Activated naive CD8-positive, alpha-beta T cell (primary cell): ENCODE measurements around the gene DHRS1.

Source experiments
- H3K27ac Mint-ChIP-seq: one replicate; pipeline ENCODE4 v1.8.0; 2021; ENCODE audit warnings: mixed read lengths
- H3K27me3 Mint-ChIP-seq: one replicate; pipeline ENCODE4 v1.8.0; 2021; ENCODE audit warnings: mixed read lengths
- H3K36me3 Mint-ChIP-seq: one replicate; pipeline ENCODE4 v1.8.0; 2021; ENCODE audit warnings: mixed read lengths
- H3K4me1 Mint-ChIP-seq: one replicate; pipeline ENCODE4 v1.8.0; 2021; ENCODE audit warnings: low read depth, mixed read lengths
- H3K4me3 Mint-ChIP-seq: one replicate; pipeline ENCODE4 v1.8.0; 2021; ENCODE audit warnings: mild to moderate bottlenecking, mixed read lengths
- H3K9me3 Mint-ChIP-seq: one replicate; pipeline ENCODE4 v1.8.0; 2021; ENCODE audit warnings: low read depth, mixed read lengths

Gene DHRS1

DNA sequence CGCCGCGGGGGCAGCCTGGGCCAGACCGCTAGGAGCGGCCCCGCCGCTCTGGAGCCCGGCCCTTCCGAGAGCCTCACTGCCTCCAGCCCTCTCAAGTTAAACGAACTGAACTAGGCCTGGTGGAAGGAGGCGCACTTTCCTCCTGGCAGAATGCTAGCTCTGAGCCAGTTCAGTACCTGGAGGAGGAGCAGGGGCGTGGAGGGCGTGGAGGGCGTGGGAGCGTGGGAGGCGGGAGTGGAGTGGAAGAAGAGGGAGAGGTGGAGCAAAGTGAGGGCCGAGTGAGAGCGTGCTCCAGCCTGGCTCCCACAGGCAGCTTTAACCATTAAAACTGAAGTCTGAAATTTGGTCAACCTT, 17.0 kb upstream of the DHRS1 start:
- Mint-ChIP-seq H3K4me1 (peaks cover 47% of the 10 kb centered on the region), H3K36me3 (no peaks in the 10 kb centered on the region)

DNA sequence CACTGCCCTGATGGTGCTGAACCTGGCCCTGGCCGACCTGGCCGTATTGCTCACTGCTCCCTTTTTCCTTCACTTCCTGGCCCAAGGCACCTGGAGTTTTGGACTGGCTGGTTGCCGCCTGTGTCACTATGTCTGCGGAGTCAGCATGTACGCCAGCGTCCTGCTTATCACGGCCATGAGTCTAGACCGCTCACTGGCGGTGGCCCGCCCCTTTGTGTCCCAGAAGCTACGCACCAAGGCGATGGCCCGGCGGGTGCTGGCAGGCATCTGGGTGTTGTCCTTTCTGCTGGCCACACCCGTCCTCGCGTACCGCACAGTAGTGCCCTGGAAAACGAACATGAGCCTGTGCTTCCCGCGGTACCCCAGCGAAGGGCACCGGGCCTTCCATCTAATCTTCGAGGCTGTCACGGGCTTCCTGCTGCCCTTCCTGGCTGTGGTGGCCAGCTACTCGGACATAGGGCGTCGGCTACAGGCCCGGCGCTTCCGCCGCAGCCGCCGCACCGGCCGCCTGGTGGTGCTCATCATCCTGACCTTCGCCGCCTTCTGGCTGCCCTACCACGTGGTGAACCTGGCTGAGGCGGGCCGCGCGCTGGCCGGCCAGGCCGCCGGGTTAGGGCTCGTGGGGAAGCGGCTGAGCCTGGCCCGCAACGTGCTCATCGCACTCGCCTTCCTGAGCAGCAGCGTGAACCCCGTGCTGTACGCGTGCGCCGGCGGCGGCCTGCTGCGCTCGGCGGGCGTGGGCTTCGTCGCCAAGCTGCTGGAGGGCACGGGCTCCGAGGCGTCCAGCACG, 16.4 kb upstream of the DHRS1 start:
- no peak overlapping the region for H3K4me3 Mint-ChIP-seq
- H3K36me3 Mint-ChIP-seq = no peaks in the 10 kb centered on the region
- no peak overlapping the region for H3K27ac Mint-ChIP-seq
- H3K27me3 Mint-ChIP-seq = no peaks in the 10 kb centered on the region
- H3K9me3 Mint-ChIP-seq = no peaks in the 10 kb centered on the region
- peaks cover 47% of the 10 kb centered on the region for H3K4me1 Mint-ChIP-seq

More for the DNA sequence above, 17.0 kb upstream of the DHRS1 start:
- H3K9me3 Mint-ChIP-seq = no peaks in the 10 kb centered on the region
- H3K4me3 Mint-ChIP-seq = no peak overlapping the region
- H3K27ac Mint-ChIP-seq = no peak overlapping the region
- H3K27me3 Mint-ChIP-seq = no peaks in the 10 kb centered on the region

DNA sequence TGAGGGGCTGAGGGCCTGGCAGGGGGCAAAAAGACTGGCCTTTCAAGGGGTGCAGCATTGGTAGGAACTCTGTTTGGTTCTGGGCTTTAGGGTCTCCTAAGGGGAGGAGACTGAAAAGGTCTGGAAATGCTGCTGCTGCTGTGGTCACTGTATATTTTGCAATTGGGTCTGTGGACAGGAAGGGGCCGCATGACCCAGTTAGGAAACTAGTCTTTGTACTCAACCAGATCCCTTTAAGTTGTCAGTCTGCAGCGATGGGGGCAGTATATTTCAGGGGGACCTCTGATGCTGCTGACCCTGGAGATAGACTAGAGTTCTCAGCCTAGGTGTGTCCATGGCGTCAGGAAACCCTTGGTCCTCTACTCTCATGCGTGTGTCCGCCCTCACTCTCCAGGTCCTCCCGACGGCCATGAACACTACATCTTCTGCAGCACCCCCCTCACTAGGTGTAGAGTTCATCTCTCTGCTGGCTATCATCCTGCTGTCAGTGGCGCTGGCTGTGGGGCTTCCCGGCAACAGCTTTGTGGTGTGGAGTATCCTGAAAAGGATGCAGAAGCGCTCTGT, 15.7 kb upstream of the DHRS1 start:
- H3K27ac Mint-ChIP-seq = no peak overlapping the region
- no peak overlapping the region for H3K4me3 Mint-ChIP-seq
- H3K4me1 Mint-ChIP-seq = peaks cover 47% of the 10 kb centered on the region
- H3K9me3 Mint-ChIP-seq = no peaks in the 10 kb centered on the region
- H3K27me3 Mint-ChIP-seq = no peaks in the 10 kb centered on the region
- no peaks in the 10 kb centered on the region for H3K36me3 Mint-ChIP-seq

- H3K27me3 Mint-ChIP-seq = no peaks in the 10 kb centered on the region
- no peaks in the 10 kb centered on the region for H3K9me3 Mint-ChIP-seq
- H3K4me1 Mint-ChIP-seq = peaks cover 55% of the 10 kb centered on the region
- H3K4me3 Mint-ChIP-seq = no peak overlapping the region
- no peak overlapping the region for H3K27ac Mint-ChIP-seq
- no peaks in the 10 kb centered on the region for H3K36me3 Mint-ChIP-seq
Observed at GRCh38 chr14:24314377-24315193, 15.0 kb upstream of the DHRS1 start.

GRCh38 chr14:24313913-24314312, 14.3 kb upstream of the DHRS1 start:
- H3K27me3 Mint-ChIP-seq = no peaks in the 10 kb centered on the region
- peak overlapping the region; percentile 5 for H3K27ac Mint-ChIP-seq
- H3K4me1 Mint-ChIP-seq = peaks cover 61% of the 10 kb centered on the region
- peaks cover under 1% of the 10 kb centered on the region for H3K36me3 Mint-ChIP-seq
- H3K4me3 Mint-ChIP-seq = peak overlapping the region; percentile 2
- H3K9me3 Mint-ChIP-seq = no peaks in the 10 kb centered on the region

DNA sequence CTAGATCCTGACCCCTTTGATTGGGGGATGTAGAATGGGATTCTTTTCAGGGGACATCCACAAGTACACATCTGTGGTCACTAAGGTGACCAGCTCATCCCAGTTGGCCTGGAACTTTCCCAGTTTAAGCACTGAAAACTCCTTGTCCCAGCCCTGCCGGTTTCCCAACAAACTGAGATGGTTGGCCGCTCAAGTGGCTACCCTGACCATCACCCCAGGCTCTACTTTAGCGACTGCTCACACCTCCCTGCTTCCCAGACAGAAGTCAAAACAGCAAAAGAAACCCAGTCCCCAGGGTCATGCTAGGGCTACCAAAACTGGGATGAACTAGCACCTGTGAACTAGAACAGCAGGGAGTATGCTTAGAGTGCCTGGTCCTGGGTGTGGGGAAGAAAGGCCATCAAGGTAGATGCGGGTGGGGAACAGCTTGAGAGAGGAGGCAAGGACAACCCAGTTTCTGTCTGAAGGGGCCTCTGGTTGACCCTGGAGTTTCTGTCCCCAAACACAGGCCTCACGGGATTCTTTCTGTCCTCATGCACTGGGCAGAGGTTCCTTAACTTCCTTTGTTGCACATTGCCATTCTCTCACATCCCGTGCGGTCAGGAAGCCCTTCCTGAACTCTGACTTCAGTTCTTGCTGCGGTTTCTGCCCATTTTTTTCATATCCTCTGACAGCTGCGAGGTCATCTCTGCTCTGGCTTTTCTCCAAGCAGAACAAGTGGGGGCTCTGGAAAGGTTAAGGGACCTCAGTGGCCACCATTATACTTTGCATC, 13.3 kb upstream of the DHRS1 start:
- no peaks in the 10 kb centered on the region for H3K9me3 Mint-ChIP-seq

GRCh38 chr14:24311837-24312615, 12.4 kb upstream of the DHRS1 start:
- Mint-ChIP-seq H3K27me3 (no peaks in the 10 kb centered on the region), H3K4me1 (peaks cover 61% of the 10 kb centered on the region), H3K4me3 (peak overlapping the region; percentile 77), H3K9me3 (no peaks in the 10 kb centered on the region), H3K27ac (peak overlapping the region; percentile 61), H3K36me3 (peaks cover 2% of the 10 kb centered on the region)

More for the DNA sequence above, 13.3 kb upstream of the DHRS1 start:
- Mint-ChIP-seq H3K4me1 (peaks cover 66% of the 10 kb centered on the region), H3K4me3 (peak overlapping the region; percentile 49), H3K27me3 (no peaks in the 10 kb centered on the region), H3K27ac (peak overlapping the region; percentile 41), H3K36me3 (peaks cover 2% of the 10 kb centered on the region)

DNA sequence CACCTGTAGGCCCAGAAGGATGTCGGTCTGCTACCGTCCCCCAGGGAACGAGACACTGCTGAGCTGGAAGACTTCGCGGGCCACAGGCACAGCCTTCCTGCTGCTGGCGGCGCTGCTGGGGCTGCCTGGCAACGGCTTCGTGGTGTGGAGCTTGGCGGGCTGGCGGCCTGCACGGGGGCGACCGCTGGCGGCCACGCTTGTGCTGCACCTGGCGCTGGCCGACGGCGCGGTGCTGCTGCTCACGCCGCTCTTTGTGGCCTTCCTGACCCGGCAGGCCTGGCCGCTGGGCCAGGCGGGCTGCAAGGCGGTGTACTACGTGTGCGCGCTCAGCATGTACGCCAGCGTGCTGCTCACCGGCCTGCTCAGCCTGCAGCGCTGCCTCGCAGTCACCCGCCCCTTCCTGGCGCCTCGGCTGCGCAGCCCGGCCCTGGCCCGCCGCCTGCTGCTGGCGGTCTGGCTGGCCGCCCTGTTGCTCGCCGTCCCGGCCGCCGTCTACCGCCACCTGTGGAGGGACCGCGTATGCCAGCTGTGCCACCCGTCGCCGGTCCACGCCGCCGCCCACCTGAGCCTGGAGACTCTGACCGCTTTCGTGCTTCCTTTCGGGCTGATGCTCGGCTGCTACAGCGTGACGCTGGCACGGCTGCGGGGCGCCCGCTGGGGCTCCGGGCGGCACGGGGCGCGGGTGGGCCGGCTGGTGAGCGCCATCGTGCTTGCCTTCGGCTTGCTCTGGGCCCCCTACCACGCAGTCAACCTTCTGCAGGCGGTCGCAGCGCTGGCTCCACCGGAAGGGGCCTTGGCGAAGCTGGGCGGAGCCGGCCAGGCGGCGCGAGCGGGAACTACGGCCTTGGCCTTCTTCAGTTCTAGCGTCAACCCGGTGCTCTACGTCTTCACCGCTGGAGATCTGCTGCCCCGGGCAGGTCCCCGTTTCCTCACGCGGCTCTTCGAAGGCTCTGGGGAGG, 11.3 kb upstream of the DHRS1 start, which contains the start of gene LTB4R:
LTB4R (plus strand) TSS at position 857 of the 959 bp plus-strand sequence. CDS start 4,150 bp downstream, outside the sequence.
- no peaks in the 10 kb centered on the region for H3K27me3 Mint-ChIP-seq
- H3K9me3 Mint-ChIP-seq = no peaks in the 10 kb centered on the region
- peaks cover 61% of the 10 kb centered on the region for H3K4me1 Mint-ChIP-seq
- peak within 1 kb of the TSS; percentile 64 for H3K27ac Mint-ChIP-seq
- H3K4me3 Mint-ChIP-seq = peak within 1 kb of the TSS; percentile 80
- peaks cover 2% of the 10 kb centered on the region for H3K36me3 Mint-ChIP-seq

- H3K4me1 Mint-ChIP-seq = peaks cover 58% of the 10 kb centered on the region
- peak overlapping the region; percentile 46 for H3K27ac Mint-ChIP-seq
- H3K36me3 Mint-ChIP-seq = peaks cover 3% of the 10 kb centered on the region
- no peaks in the 10 kb centered on the region for H3K27me3 Mint-ChIP-seq
- peak overlapping the region; percentile 80 for H3K4me3 Mint-ChIP-seq
- H3K9me3 Mint-ChIP-seq = no peaks in the 10 kb centered on the region
Observed at GRCh38 chr14:24310265-24310645, 10.7 kb upstream of the DHRS1 start.

- H3K36me3 Mint-ChIP-seq = peaks cover 8% of the 10 kb centered on the region
- H3K27me3 Mint-ChIP-seq = no peaks in the 10 kb centered on the region
- H3K4me3 Mint-ChIP-seq = peak within 1 kb of the TSS; percentile 80
- no peaks in the 10 kb centered on the region for H3K9me3 Mint-ChIP-seq
- H3K4me1 Mint-ChIP-seq = peaks cover 54% of the 10 kb centered on the region
- H3K27ac Mint-ChIP-seq = peak within 1 kb of the TSS; percentile 46
Observed at GRCh38 chr14:24309538-24310264, 10.1 kb upstream of the DHRS1 start, which contains the start of gene LTB4R2. Gene LTB4R2 (plus strand): TSS chr14:24310140. CDS start chr14:24310665, 525 bp downstream.

DNA sequence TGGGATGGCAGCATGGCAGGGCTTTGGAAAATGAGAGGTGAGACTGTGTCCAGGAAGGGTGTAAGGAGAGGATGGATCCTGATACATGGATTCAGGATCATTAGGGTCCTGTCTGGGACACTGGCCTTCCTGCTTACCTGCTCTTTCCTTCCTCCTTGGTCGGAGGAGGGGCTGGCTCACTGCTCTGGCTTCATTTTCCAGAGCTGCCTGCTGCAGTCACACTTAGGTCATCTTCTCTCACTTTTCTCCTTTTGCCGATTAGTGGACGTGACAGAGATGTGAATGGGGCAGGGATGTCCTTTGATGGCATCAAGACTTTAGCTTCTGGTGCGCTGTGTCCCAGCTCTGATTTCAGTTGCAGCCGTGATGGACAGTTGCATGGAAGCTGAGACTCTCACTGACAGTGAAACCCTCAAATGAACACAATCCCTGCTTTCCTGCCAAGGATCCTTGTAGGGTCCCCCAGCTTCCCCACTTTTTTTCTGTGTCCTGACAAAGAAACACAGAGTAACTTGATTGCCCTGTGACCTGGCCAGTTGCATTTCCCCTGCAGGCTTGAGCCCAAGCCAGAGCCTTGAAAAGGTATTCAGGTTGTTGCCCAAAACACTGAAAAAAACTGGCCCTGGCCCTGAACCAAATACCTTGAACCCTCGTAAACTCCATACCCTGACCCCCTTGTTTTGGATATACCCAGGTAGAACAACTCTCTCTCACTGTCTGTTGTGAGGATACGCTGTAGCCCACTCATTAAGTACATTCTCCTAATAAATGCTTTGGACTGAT, 9.0 kb upstream of the DHRS1 start:
- no peak overlapping the region for H3K27ac Mint-ChIP-seq
- no peak overlapping the region for H3K4me3 Mint-ChIP-seq
- H3K36me3 Mint-ChIP-seq = peaks cover 8% of the 10 kb centered on the region
- H3K27me3 Mint-ChIP-seq = no peaks in the 10 kb centered on the region
- H3K4me1 Mint-ChIP-seq = peaks cover 42% of the 10 kb centered on the region
- no peaks in the 10 kb centered on the region for H3K9me3 Mint-ChIP-seq
